ENCODE measurements around the gene CCND1. TPM values are rescaled to one million over a fixed set of nuclear protein-coding genes. Genes with fewer than 3 reads are reported as not detected.
A peak's percentile ranks its signal among the peaks of the same experiment; 100 is the strongest.

Gene CCND1
- total RNA-seq, 6 experiments from 2014 or later = 67.0 to 283 (median 94.1) TPM

GRCh38 chr11:69641681-69642548 lies 959 bp downstream of the CCND1 start:
- WGBS (ENCODE audit: insufficient coverage, low coverage, low lambda C conversion rate, missing lambda C conversion rate) = 1% methylated on average over 33 of the region's 68 CpGs
- no peaks in the 10 kb centered on the region for H3K27me3 ChIP-seq
- peak overlapping the region; percentile 73 to 94 (median 75) for H3K4me3 ChIP-seq
- H3K4me1 ChIP-seq = peaks cover 0 to 48% (median 20%) of the 10 kb centered on the region in 4 donors
- peak overlapping the region; percentile 65 to 84 (median 81) for H3K27ac ChIP-seq
- peaks cover 0 to 9% (median 3%) of the 10 kb centered on the region in 4 donors for H3K36me3 ChIP-seq
- no peak for TF ChIP-seq POLR2A (IDR thresholded peaks at IDR 0.05)
- no peak for TF ChIP-seq CTCF (IDR thresholded peaks at IDR 0.05)
- DNase-seq (peak in 2 of 3 donors; percentile 30 to 54), ATAC-seq (no peak)
- intact Hi-C loops (cut with DNase I) = no loop called here
- H3K9me3 ChIP-seq = no peaks in the 10 kb centered on the region

GRCh38 chr11:69642549-69642912 lies 1.6 kb downstream of the CCND1 start:
- H3K36me3 ChIP-seq = peaks cover 0 to 12% (median 3%) of the 10 kb centered on the region in 4 donors
- H3K4me1 ChIP-seq = peaks cover 0 to 42% (median 20%) of the 10 kb centered on the region in 4 donors
- peak; percentile 65 to 71 (median 68) for DNase-seq
- peak overlapping the region; percentile 73 to 94 (median 75) for H3K4me3 ChIP-seq
- no peaks in the 10 kb centered on the region for H3K27me3 ChIP-seq
- TF ChIP-seq POLR2A (IDR thresholded peaks at IDR 0.05) (no peak), CTCF (IDR thresholded peaks at IDR 0.05) (no peak)
- 0% methylated on average over 10 of the region's 40 CpGs for WGBS (ENCODE audit: insufficient coverage, low coverage, low lambda C conversion rate, missing lambda C conversion rate)
- peak overlapping the region; percentile 65 to 84 (median 81) for H3K27ac ChIP-seq
- ATAC-seq = peak; percentile 5 to 30 (median 17)
- H3K9me3 ChIP-seq = no peaks in the 10 kb centered on the region
- intact Hi-C loops (cut with DNase I) = no loop called here

GRCh38 chr11:69642913-69643632 lies 2.1 kb downstream of the CCND1 start:
- ATAC-seq (peak; percentile 56 to 72 (median 70)), DNase-seq (peak; percentile 84 to 86 (median 85))
- under 1% methylated on average over 22 of the region's 81 CpGs for WGBS (ENCODE audit: insufficient coverage, low coverage, low lambda C conversion rate, missing lambda C conversion rate)
- peak; percentile 90 to 98 (median 92) for TF ChIP-seq CTCF (IDR thresholded peaks at IDR 0.05)
- peak; percentile 35 for TF ChIP-seq POLR2A (IDR thresholded peaks at IDR 0.05)
- H3K27ac ChIP-seq = peak overlapping the region; percentile 65 to 84 (median 81)
- H3K27me3 ChIP-seq = no peaks in the 10 kb centered on the region
- intact Hi-C loops (cut with DNase I) = no loop called here
- H3K36me3 ChIP-seq = peaks cover 0 to 17% (median 3%) of the 10 kb centered on the region in 4 donors
- no peaks in the 10 kb centered on the region for H3K9me3 ChIP-seq
- H3K4me3 ChIP-seq = peak overlapping the region; percentile 73 to 94 (median 75)
- peaks cover 0 to 38% (median 18%) of the 10 kb centered on the region in 4 donors for H3K4me1 ChIP-seq

GRCh38 chr11:69643646-69644045 lies 2.7 kb downstream of the CCND1 start:
- Histone ChIP-seq H3K27ac (peak overlapping the region in 1 of 3 donors; percentile 84), H3K27me3 (no peaks in the 10 kb centered on the region), H3K9me3 (no peaks in the 10 kb centered on the region), H3K4me3 (peak overlapping the region in 1 of 3 donors; percentile 94), H3K36me3 (peaks cover 0 to 23% (median 3%) of the 10 kb centered on the region in 4 donors), H3K4me1 (peaks cover 0 to 32% (median 16%) of the 10 kb centered on the region in 4 donors)
- DNase-seq = peak in 1 of 3 donors; percentile 27
- 29% methylated on average over 6 of the region's 27 CpGs for WGBS (ENCODE audit: insufficient coverage, low coverage, low lambda C conversion rate, missing lambda C conversion rate)
- no peak for TF ChIP-seq CTCF (IDR thresholded peaks at IDR 0.05)
- no peak for TF ChIP-seq POLR2A (IDR thresholded peaks at IDR 0.05)
- no peak for ATAC-seq
- intact Hi-C loops (cut with DNase I) = no loop called here

Measured in right lobe of liver (tissue), 6 donors.